HCT116 (cell line): ENCODE data around the gene PRPF8. TPM values are rescaled to one million over a fixed set of nuclear protein-coding genes. Genes with fewer than 3 reads are reported as not detected.

Source experiments
- ATAC-seq: fragments of 200-7000 bp; cut with Tn5 transposase; 2 replicates; pipeline ENCODE4 v1.9.1; 2020; ENCODE audit warnings: mild to moderate bottlenecking, moderate library complexity
- BruUV-seq: library from RNA; stranded (reverse); fragments of 400-500 nt; replicated peaks from 2 replicates; lab custom pipeline; 2021; lab: Mats Ljungman, UMichigan
- CTCF ChIA-PET: fragments of 300-600 bp; sonication (Branson Sonifier 250); formaldehyde crosslinking; loops from one replicate; lab custom pipeline; 2021; ENCODE audit warnings: antibody characterized with exemption; lab: Charles Lee
- POLR2A ChIA-PET: fragments of 300-600, 350-600 bp; sonication (Branson Sonifier 250); formaldehyde crosslinking; loops from one replicate; lab custom pipeline; 2021; ENCODE audit warnings: antibody characterized with exemption; lab: Charles Lee
- RAD21 ChIA-PET, 2 experiments: fragments of 300-600 bp; sonication (Branson Sonifier 250); formaldehyde crosslinking; loops; one replicate each; lab custom pipeline; 2023; ENCODE audit warnings: low total read pairs in 2 of 2; ENCODE audit not compliant: uncharacterized antibody in 2 of 2, unreplicated experiment in 2 of 2, low non-redundant PET in 1 of 2; lab: Charles Lee
- DNase-seq: peaks from one replicate; pipeline ENCODE4 v3.0.0-alpha.2; 2010; ENCODE audit warnings: low read depth, low spot score
- H2AFZ ChIP-seq: fragments of 200-600 bp; shearing (Covaris generic), sonication (generic); 2 replicates; pipeline ENCODE4 v1.6.1; 2017; ENCODE audit warnings: low read depth, mixed run types, mixed read lengths, antibody characterized with exemption, low read length; ENCODE audit not compliant: poor library complexity, severe bottlenecking
- H3K27ac ChIP-seq: 2 replicates; pipeline ENCODE4 v1.5.1; 2012; ENCODE audit warnings: low read depth, low read length
- H3K27me3 ChIP-seq: fragments of 200-600 bp; sonication (generic); 2 replicates; pipeline ENCODE4 v1.6.1; 2016; ENCODE audit warnings: mixed run types, low read length, mixed read lengths; ENCODE audit not compliant: insufficient read depth
- H3K36me3 ChIP-seq, 2 experiments: fragments of 200-500 bp in 1 of 2; fragments of 200-600 bp in 1 of 2; sonication (Bioruptor generic) in 1 of 2; sonication (generic) in 1 of 2; 2 replicates each; pipeline versions ENCODE4 v1.5.1 to v1.6.1; 2014 to 2016; ENCODE audit warnings: low read length in 2 of 2, inconsistent platforms in 1 of 2, mixed read lengths in 1 of 2, mixed run types in 1 of 2; ENCODE audit not compliant: insufficient read depth in 2 of 2, control insufficient read depth in 1 of 2
- H3K4me1 ChIP-seq, 2 experiments: fragments of 200-600 bp in 1 of 2; sonication (generic) in 1 of 2; 2 replicates each; pipeline versions ENCODE4 v1.5.1 to v1.6.1; 2012 to 2017; ENCODE audit warnings: low read length in 2 of 2, inconsistent platforms in 1 of 2, mild to moderate bottlenecking in 1 of 2, mixed read lengths in 1 of 2, mixed run types in 1 of 2, moderate library complexity in 1 of 2; ENCODE audit not compliant: insufficient read depth in 2 of 2, control insufficient read depth in 1 of 2
- H3K4me2 ChIP-seq: fragments of 200-600 bp; sonication (generic); 2 replicates; pipeline ENCODE4 v1.6.1; 2017; ENCODE audit warnings: mixed run types, low read length, mixed read lengths
- H3K4me3 ChIP-seq, 2 experiments: fragments of 200-600 bp in 1 of 2; sonication (generic) in 1 of 2; replicated peaks in 1 of 2; 2 replicates each; pipeline ENCODE4 v1.5.1; 2011 to 2016; ENCODE audit warnings: low read length in 2 of 2, control low read depth in 1 of 2, low read depth in 1 of 2, mild to moderate bottlenecking in 1 of 2, mixed read lengths in 1 of 2, mixed run types in 1 of 2
- H3K79me2 ChIP-seq: fragments of 200-600 bp; sonication (generic); 2 replicates; pipeline ENCODE4 v1.6.1; 2017; ENCODE audit warnings: mild to moderate bottlenecking, mixed run types, low read length, moderate library complexity, mixed read lengths; ENCODE audit not compliant: insufficient read depth
- H3K9ac ChIP-seq: fragments of 200-600 bp; sonication (generic); 2 replicates; pipeline ENCODE4 v1.6.1; 2016; ENCODE audit warnings: low read length, mixed read lengths
- H3K9me2 ChIP-seq: fragments of 200-600 bp; sonication (generic), shearing (Covaris generic); 2 replicates; pipeline ENCODE4 v1.6.1; 2017; ENCODE audit warnings: mixed run types, mild to moderate bottlenecking, moderate library complexity; ENCODE audit not compliant: insufficient read depth
- H3K9me3 ChIP-seq, 2 experiments: fragments of 200-500 bp in 1 of 2; fragments of 200-600 bp in 1 of 2; sonication (Bioruptor generic) in 1 of 2; sonication (generic) in 1 of 2; 2 replicates each; pipeline ENCODE4 v1.6.1; 2014 to 2017; ENCODE audit warnings: low read length in 2 of 2, mixed read lengths in 2 of 2, inconsistent platforms in 1 of 2, low read depth in 1 of 2, mild to moderate bottlenecking in 1 of 2, mixed run types in 1 of 2, moderate library complexity in 1 of 2; ENCODE audit not compliant: control insufficient read depth in 1 of 2, insufficient read depth in 1 of 2
- H4K20me1 ChIP-seq: fragments of 200-600 bp; sonication (generic), shearing (Covaris generic); 2 replicates; pipeline ENCODE4 v1.6.1; 2017; ENCODE audit warnings: mixed run types, mild to moderate bottlenecking, moderate library complexity; ENCODE audit not compliant: insufficient read depth
- CTCF ChIP-seq, 3 experiments: fragments of 200-600 bp in 1 of 3; sonication (generic) in 1 of 3; IDR thresholded peaks in 2 of 3; conservative IDR thresholded peaks in 1 of 3; 2 replicates each; pipeline ENCODE4 v1.5.1; 2012 to 2017; ENCODE audit warnings: low read depth in 2 of 3, low read length in 2 of 3, antibody characterized with exemption in 1 of 3, borderline replicate concordance in 1 of 3, control low read depth in 1 of 3, mild to moderate bottlenecking in 1 of 3, mixed read lengths in 1 of 3, mixed run types in 1 of 3, moderate library complexity in 1 of 3; ENCODE audit not compliant: insufficient read depth in 1 of 3
- EZH2phosphoT487 ChIP-seq: fragments of 200-600 bp; IDR thresholded peaks from 2 replicates; pipeline ENCODE4 v1.6.1; 2018; ENCODE audit warnings: antibody characterized with exemption, borderline replicate concordance
- ZNF274 ChIP-seq: fragments of 200-500 bp; sonication (Bioruptor generic); IDR thresholded peaks from 2 replicates; pipeline ENCODE4 v1.6.1; 2014; ENCODE audit warnings: mild to moderate bottlenecking, low read depth, low read length, inconsistent platforms
- intact Hi-C: fragments of 100-400 bp; cut with micrococcal nuclease; formaldehyde crosslinking; loops from 2 replicates; pipeline ENCODE4 v1.10.0; 2022
- total RNA-seq: library from RNA; stranded (reverse); gene quantifications from one replicate; pipeline ENCODE4 v1.2.1, GENCODE V29; 2021; ENCODE audit not compliant: unreplicated experiment
- TF ChIP-seq, protein P1 (sequence below): IDR thresholded peaks from 2 replicates; pipeline ENCODE4 v1.6.1; 2011; ENCODE audit warnings: mild to moderate bottlenecking, low read length, moderate library complexity; ENCODE audit not compliant: insufficient replicate concordance; ENCODE audit errors: extremely low read depth

PRPF8 gene
- total RNA-seq, 1 experiment from 2014 or later = 386 TPM

DNA sequence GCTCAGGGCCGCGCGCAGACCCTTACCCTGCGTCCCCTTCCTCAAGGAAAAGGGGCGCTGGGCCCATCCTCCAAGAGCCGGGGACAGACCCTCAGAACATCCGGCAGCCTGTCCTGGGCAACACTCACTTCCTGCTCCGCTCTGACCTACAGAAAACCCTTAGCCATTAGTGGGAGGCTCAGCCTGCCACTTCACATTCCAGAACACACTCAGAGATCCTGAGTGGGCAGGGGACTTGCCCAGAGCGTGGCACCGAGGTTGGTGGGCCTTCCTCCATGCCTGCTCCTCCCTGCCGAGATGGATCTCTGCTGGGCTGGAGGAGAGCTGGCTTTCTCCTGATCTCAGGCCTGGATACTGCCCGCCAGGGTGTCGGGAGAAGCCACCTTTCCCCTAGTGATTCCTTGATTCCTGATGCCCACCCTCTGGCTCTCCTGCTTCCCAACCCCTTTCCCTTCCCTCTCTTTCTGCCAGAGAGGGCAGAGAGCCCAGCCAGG is 40.6 kb downstream of the PRPF8 start:
- Histone ChIP-seq H3K27ac (peak overlapping the region; percentile 73; the same call in 1 of the 2 replicates), H4K20me1 (no peaks in the 10 kb centered on the region), H3K27me3 (no peaks in the 10 kb centered on the region), H3K79me2 (no peaks in the 10 kb centered on the region), H3K36me3 (no peaks in the 10 kb centered on the region), H3K9me2 (no peaks in the 10 kb centered on the region), H2AFZ (no peak overlapping the region), H3K4me1 (peaks cover 22 to 41% of the 10 kb centered on the region in 2 experiments), H3K9ac (peak overlapping the region; percentile 65), H3K4me2 (peak overlapping the region; percentile 93), H3K4me3 (peak overlapping the region; percentile 33 to 61), H3K9me3 (no peaks in the 10 kb centered on the region)
- intact Hi-C loops = no loop called here
- TF ChIP-seq CTCF (IDR thresholded peaks at IDR 0.05 in 2 of 3, conservative IDR thresholded peaks at IDR 0.05 in 1 of 3; ENCODE audit: borderline replicate concordance in 1 of 3, insufficient read depth in 1 of 3, low read depth in 2 of 3, low read length in 2 of 3) (no peak), ZNF274 (no peak), EZH2phosphoT487 (no peak)
- TF ChIP-seq, protein P1, sequence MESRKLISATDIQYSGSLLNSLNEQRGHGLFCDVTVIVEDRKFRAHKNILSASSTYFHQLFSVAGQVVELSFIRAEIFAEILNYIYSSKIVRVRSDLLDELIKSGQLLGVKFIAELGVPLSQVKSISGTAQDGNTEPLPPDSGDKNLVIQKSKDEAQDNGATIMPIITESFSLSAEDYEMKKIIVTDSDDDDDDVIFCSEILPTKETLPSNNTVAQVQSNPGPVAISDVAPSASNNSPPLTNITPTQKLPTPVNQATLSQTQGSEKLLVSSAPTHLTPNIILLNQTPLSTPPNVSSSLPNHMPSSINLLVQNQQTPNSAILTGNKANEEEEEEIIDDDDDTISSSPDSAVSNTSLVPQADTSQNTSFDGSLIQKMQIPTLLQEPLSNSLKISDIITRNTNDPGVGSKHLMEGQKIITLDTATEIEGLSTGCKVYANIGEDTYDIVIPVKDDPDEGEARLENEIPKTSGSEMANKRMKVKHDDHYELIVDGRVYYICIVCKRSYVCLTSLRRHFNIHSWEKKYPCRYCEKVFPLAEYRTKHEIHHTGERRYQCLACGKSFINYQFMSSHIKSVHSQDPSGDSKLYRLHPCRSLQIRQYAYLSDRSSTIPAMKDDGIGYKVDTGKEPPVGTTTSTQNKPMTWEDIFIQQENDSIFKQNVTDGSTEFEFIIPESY = no peak
- RAD21 ChIA-PET = no interaction called here
- DNase-seq = no peak
- CTCF ChIA-PET = interaction anchor here (0.6 to 1.2 kb wide), 2 partner anchors 14 to 26 kb away, joined by 3 to 5 read pairs; no protein-coding TSS in a partner anchor
- no peak for ATAC-seq
- POLR2A ChIA-PET = interaction anchor here (1.4 kb wide), 1 partner anchor 16 kb away, joined by 5 read pairs; the partner anchor contains the start of gene SLC43A2
- no TSS peak for BruUV-seq
